22Rv1 (cell line): ENCODE results near the gene ADGRL1.
"Not testable (repeated sequence)": the region's sequence is repeated elsewhere in the genome, so short reads cannot be mapped to it uniquely, and the experiment has no call there.

Experiments used
- H3K27ac ChIP-seq: fragments of 450-650 bp; 2 replicates; pipeline ENCODE4 v1.5.1; 2017
- CTCF ChIP-seq: fragments of 450-650 bp; IDR thresholded peaks from 2 replicates; pipeline ENCODE4 v1.5.1; 2017; ENCODE audit warnings: mild to moderate bottlenecking
- ZFX ChIP-seq: fragments of 450-650 bp; IDR thresholded peaks from 2 replicates; pipeline ENCODE4 v1.6.1; 2017; ENCODE audit warnings: antibody characterized with exemption, borderline replicate concordance

ADGRL1 gene

GRCh38 chr19:14237014-14237941, 31.3 kb upstream of the ADGRL1 start:
- TF ChIP-seq CTCF (no peak), ZFX (no peak)
- H3K27ac ChIP-seq = no peak overlapping the region

- H3K27ac ChIP-seq = not testable (repeated sequence)
These were observed 27.0 kb upstream of the ADGRL1 start for GRCh38 chr19:14232945-14233344.

- not testable (repeated sequence) for H3K27ac ChIP-seq
These were observed 22.6 kb upstream of the ADGRL1 start for GRCh38 chr19:14228446-14229071.

GRCh38 chr19:14226498-14226897, 20.5 kb upstream of the ADGRL1 start:
- H3K27ac ChIP-seq = not testable (repeated sequence)

GRCh38 chr19:14222886-14223285, 16.9 kb upstream of the ADGRL1 start:
- H3K27ac ChIP-seq = no peak overlapping the region
- TF ChIP-seq CTCF = no peak
- no peak for TF ChIP-seq ZFX

- not testable (repeated sequence) for H3K27ac ChIP-seq
- peak; percentile 46 for TF ChIP-seq CTCF
These were observed 15.4 kb upstream of the ADGRL1 start for GRCh38 chr19:14221345-14221744.

- no peak overlapping the region for H3K27ac ChIP-seq
- no peak for TF ChIP-seq ZFX
- TF ChIP-seq CTCF = no peak
These were observed 12.8 kb upstream of the ADGRL1 start for GRCh38 chr19:14218620-14219330.

- H3K27ac ChIP-seq = not testable (repeated sequence)
These were observed 11.9 kb upstream of the ADGRL1 start for GRCh38 chr19:14217886-14218285.

- TF ChIP-seq CTCF (no peak), ZFX (no peak)
- no peak overlapping the region for H3K27ac ChIP-seq
These were observed 8.6 kb upstream of the ADGRL1 start for GRCh38 chr19:14214580-14214979.

GRCh38 chr19:14210182-14210581, 4.2 kb upstream of the ADGRL1 start:
- not testable (repeated sequence) for H3K27ac ChIP-seq

GRCh38 chr19:14209401-14209800, 3.4 kb upstream of the ADGRL1 start:
- H3K27ac ChIP-seq = not testable (repeated sequence)

GRCh38 chr19:14208496-14208895, 2.5 kb upstream of the ADGRL1 start:
- not testable (repeated sequence) for H3K27ac ChIP-seq

GRCh38 chr19:14207796-14208195, 1.8 kb upstream of the ADGRL1 start:
- not testable (repeated sequence) for H3K27ac ChIP-seq
